K562 (cell line): ENCODE measurements around the gene PTGIS. TPM values are rescaled to one million over a fixed set of nuclear protein-coding genes. Genes with fewer than 3 reads are reported as not detected.

Experiments used
- BCOR ChIP-seq: fragments of 450-650 bp; IDR thresholded peaks from 2 replicates; pipeline ENCODE4 v1.6.1; 2016
- BRD9 ChIP-seq: fragments of 450-650 bp; IDR thresholded peaks from 2 replicates; pipeline ENCODE4 v1.6.1; 2018; ENCODE audit warnings: low read depth; ENCODE audit not compliant: partially characterized antibody
- C11orf30 ChIP-seq: fragments of 450-650 bp; IDR thresholded peaks from 2 replicates; pipeline ENCODE4 v1.6.1; 2016; ENCODE audit warnings: low read depth, mild to moderate bottlenecking
- CBX8 ChIP-seq: fragments of 200-600 bp; sonication (generic); IDR thresholded peaks from 2 replicates; pipeline ENCODE4 v1.6.1; 2012; ENCODE audit warnings: borderline replicate concordance, mixed run types, low read depth, mild to moderate bottlenecking, moderate library complexity, mixed read lengths, low read length, control low read depth, inconsistent platforms; ENCODE audit not compliant: poor library complexity, severe bottlenecking; ENCODE audit errors: extremely low read depth
- CREB3L1 ChIP-seq: fragments of 450-650 bp; IDR thresholded peaks from 2 replicates; pipeline ENCODE4 v1.6.1; 2014; ENCODE audit warnings: low read depth, mild to moderate bottlenecking, moderate library complexity, borderline replicate concordance
- DNMT1 ChIP-seq: fragments of 450-650 bp; IDR thresholded peaks from 2 replicates; pipeline ENCODE4 v1.6.1; 2016; ENCODE audit warnings: antibody characterized with exemption, mild to moderate bottlenecking
- E2F1 ChIP-seq: sonication (generic); formaldehyde crosslinking; IDR thresholded peaks from 2 replicates; pipeline ENCODE4 v1.8.1; 2023; ENCODE audit warnings: mild to moderate bottlenecking, missing genetic modification reagents, moderate library complexity
- EHMT2 ChIP-seq: fragments of 450-650 bp; IDR thresholded peaks from 2 replicates; pipeline ENCODE4 v1.6.1; 2018; ENCODE audit warnings: antibody characterized with exemption
- ELF2 ChIP-seq: fragments of 250-450 bp; sonication (Bioruptor Pico); IDR thresholded peaks from 2 replicates; pipeline ENCODE4 v1.5.0; 2021; ENCODE audit warnings: mild to moderate bottlenecking
- ESRRA ChIP-seq: fragments of 450-650 bp; IDR thresholded peaks from 2 replicates; pipeline ENCODE4 v1.6.1; 2014; ENCODE audit warnings: low read depth, mild to moderate bottlenecking, moderate library complexity, borderline replicate concordance
- HMG20B ChIP-seq: fragments of 250-450 bp; sonication (Bioruptor Pico); IDR thresholded peaks from 2 replicates; pipeline ENCODE4 v1.5.0; 2021; ENCODE audit warnings: mild to moderate bottlenecking
- KAT8 ChIP-seq: fragments of 450-650 bp; IDR thresholded peaks from 2 replicates; pipeline ENCODE4 v1.6.1; 2016; ENCODE audit warnings: low read depth, mild to moderate bottlenecking
- KHSRP ChIP-seq: fragments of 450-650 bp; IDR thresholded peaks from 2 replicates; pipeline ENCODE4 v1.6.1; 2017
- LCOR ChIP-seq: sonication (generic); formaldehyde crosslinking; IDR thresholded peaks from 2 replicates; pipeline ENCODE4 v1.8.0; 2022; ENCODE audit warnings: mild to moderate bottlenecking, missing genetic modification reagents
- MAFF ChIP-seq: IDR thresholded peaks from 2 replicates; pipeline ENCODE4 v1.6.1; 2012; ENCODE audit warnings: low read length, improper control_type of control experiment
- MAX ChIP-seq: sonication (generic); formaldehyde crosslinking; IDR thresholded peaks from 2 replicates; pipeline ENCODE4 v1.9.0; 2022; ENCODE audit warnings: mild to moderate bottlenecking, missing genetic modification reagents
- NCOA4 ChIP-seq: fragments of 450-650 bp; IDR thresholded peaks from 2 replicates; pipeline ENCODE4 v1.6.1; 2018; ENCODE audit warnings: mild to moderate bottlenecking; ENCODE audit not compliant: partially characterized antibody
- NFIC ChIP-seq: fragments of 450-650 bp; IDR thresholded peaks from 2 replicates; pipeline ENCODE4 v1.6.1; 2017; ENCODE audit warnings: mild to moderate bottlenecking, inconsistent platforms
- NR3C1 ChIP-seq: sonication (generic); formaldehyde crosslinking; IDR thresholded peaks from 2 replicates; pipeline ENCODE4 v1.8.1; 2022; ENCODE audit warnings: missing genetic modification reagents
- PPARD ChIP-seq: fragments of 250-450 bp; sonication (Bioruptor Pico); IDR thresholded peaks from 2 replicates; pipeline ENCODE4 v1.8.0; 2022; ENCODE audit warnings: inconsistent platforms, mild to moderate bottlenecking, moderate library complexity
- SRSF9 ChIP-seq: fragments of 200-400 bp; formaldehyde crosslinking; IDR thresholded peaks from 2 replicates; pipeline ENCODE4 v1.6.1; 2017; ENCODE audit warnings: low read depth, low read length, borderline replicate concordance
- TAF1 ChIP-seq: IDR thresholded peaks from 2 replicates; pipeline ENCODE4 v1.6.1; 2011; ENCODE audit warnings: mild to moderate bottlenecking, low read length, moderate library complexity; ENCODE audit not compliant: insufficient read depth, control insufficient read depth, severe bottlenecking; ENCODE audit errors: extremely low read depth
- TRIM24 ChIP-seq, 2 experiments: fragments of 450-650 bp; IDR thresholded peaks; 2 replicates each; pipeline ENCODE4 v1.6.1; 2016
- XRCC3 ChIP-seq: fragments of 450-650 bp; IDR thresholded peaks from 2 replicates; pipeline ENCODE4 v1.6.1; 2017; ENCODE audit warnings: mild to moderate bottlenecking, moderate library complexity
- ZEB2 ChIP-seq: fragments of 450-650 bp; IDR thresholded peaks from 2 replicates; pipeline ENCODE4 v1.6.1; 2016
- ZNF140 ChIP-seq: fragments of 250-450 bp; sonication (Bioruptor Pico); IDR thresholded peaks from 2 replicates; pipeline ENCODE4 v1.8.0; 2021; ENCODE audit warnings: moderate library complexity, mild to moderate bottlenecking, inconsistent platforms
- ZNF146 ChIP-seq: IDR thresholded peaks from one replicate; pipeline ENCODE4 v1.6.1; 2018; ENCODE audit warnings: missing compliant biosample characterization; ENCODE audit not compliant: unreplicated experiment
- ZNF316 ChIP-seq: fragments of 450-650 bp; IDR thresholded peaks from 2 replicates; pipeline ENCODE4 v1.6.1; 2016
- ZNF780A ChIP-seq: fragments of 250-450 bp; sonication (Bioruptor Pico); IDR thresholded peaks from 2 replicates; pipeline ENCODE4 v1.5.0; 2021; ENCODE audit warnings: mild to moderate bottlenecking
- ZSCAN32 ChIP-seq: fragments of 450-650 bp; formaldehyde crosslinking; IDR thresholded peaks from 2 replicates; pipeline ENCODE4 v1.4.0; 2020; ENCODE audit warnings: mild to moderate bottlenecking, moderate library complexity
- polyA plus RNA-seq, 8 experiments: library from polyadenylated mRNA; depleted of rRNA in 4 of 8; stranded (reverse) in 5 of 8; unstranded in 3 of 8; fragments of >200 nt; fragmentation: Nextera tagmentation in 2 of 8; fragmentation: Illumina TruSeq in 1 of 8; extraction: Ambion mirVana in 2 of 8; extraction: Trizol in 1 of 8; gene quantifications; 2 replicates each; pipeline versions ENCODE4 v1.2.1 to v1.2.3, GENCODE V29; 2011 to 2014; ENCODE audit warnings: inconsistent platforms in 1 of 8, missing spikeins in 1 of 8
- total RNA-seq, 7 experiments: library from RNA; depleted of rRNA in 6 of 7; stranded (reverse); fragments of >200 nt in 6 of 7; fragmentation: Illumina TruSeq in 2 of 7; extraction: Trizol in 2 of 7; gene quantifications; 2 replicates each; pipeline versions ENCODE4 v1.2.1 to v1.2.3, GENCODE V29; 2011 to 2021; ENCODE audit warnings: low replicate concordance in 1 of 7

PTGIS gene
- total and polyA plus RNA-seq, 9 of the 15 experiments (the other 6 are each of a cell fraction or from before 2014, with no cell fraction given) = not detected

- no peak for TF ChIP-seq BRD9
- TF ChIP-seq ZSCAN32 (CRISPR knock-in tag) = no peak
- TF ChIP-seq MAX = peak; percentile 85
- no peak for TF ChIP-seq TAF1
- TF ChIP-seq ELF2 (CRISPR knock-in tag) = no peak
- 0 out of 2 replicates have a peak, but pooled peaks have one; percentile 43 for TF ChIP-seq CREB3L1
- TF ChIP-seq NCOA4 = no peak
- no peak for TF ChIP-seq TRIM24 (IDR thresholded peaks at IDR 0.05)
- TF ChIP-seq ZNF780A (CRISPR knock-in tag) = no peak
- TF ChIP-seq SRSF9 = no peak
- no peak for TF ChIP-seq ZNF316
- TF ChIP-seq MAFF = no peak
- peak; percentile 94 for TF ChIP-seq LCOR (CRISPR knock-in tag)
- no peak for TF ChIP-seq PPARD (CRISPR knock-in tag)
- no peak for TF ChIP-seq ZNF140 (CRISPR knock-in tag)
- no peak for TF ChIP-seq E2F1 (CRISPR knock-in tag)
- no peak for TF ChIP-seq HMG20B (CRISPR knock-in tag)
- no peak for TF ChIP-seq NR3C1 (CRISPR knock-in tag)
- 0 out of 2 replicates have a peak, but pooled peaks have one; percentile 15 for TF ChIP-seq C11orf30
- TF ChIP-seq ESRRA = peak; percentile 79; the same call in 1 of the 2 replicates
- TF ChIP-seq DNMT1 = no peak
- no peak for TF ChIP-seq XRCC3
- TF ChIP-seq ZNF146 (CRISPR knock-in tag) = peak; percentile 4
- TF ChIP-seq CBX8 = no peak
- peak; percentile 34; the same call in 1 of the 2 replicates for TF ChIP-seq NFIC
- peak; percentile 37; the same call in 1 of the 2 replicates for TF ChIP-seq BCOR
- TF ChIP-seq KHSRP = no peak
- TF ChIP-seq EHMT2 = 0 out of 2 replicates have a peak, but pooled peaks have one; percentile 15
- no peak for TF ChIP-seq KAT8
- TF ChIP-seq ZEB2 = peak; percentile 87
Measured at GRCh38 chr20:49610691-49611538, 43.0 kb upstream of the PTGIS start (continued).
